Measurements from ENCODE around the gene ROBO1. TPM values are rescaled to one million over a fixed set of nuclear protein-coding genes. Genes with fewer than 3 reads are reported as not detected.

The ROBO1 gene
- total and polyA plus RNA-seq, 2 of the 13 experiments (the other 11 are each of a cell fraction or from before 2014, with no cell fraction given) = 52.2 to 71.0 TPM

DNA sequence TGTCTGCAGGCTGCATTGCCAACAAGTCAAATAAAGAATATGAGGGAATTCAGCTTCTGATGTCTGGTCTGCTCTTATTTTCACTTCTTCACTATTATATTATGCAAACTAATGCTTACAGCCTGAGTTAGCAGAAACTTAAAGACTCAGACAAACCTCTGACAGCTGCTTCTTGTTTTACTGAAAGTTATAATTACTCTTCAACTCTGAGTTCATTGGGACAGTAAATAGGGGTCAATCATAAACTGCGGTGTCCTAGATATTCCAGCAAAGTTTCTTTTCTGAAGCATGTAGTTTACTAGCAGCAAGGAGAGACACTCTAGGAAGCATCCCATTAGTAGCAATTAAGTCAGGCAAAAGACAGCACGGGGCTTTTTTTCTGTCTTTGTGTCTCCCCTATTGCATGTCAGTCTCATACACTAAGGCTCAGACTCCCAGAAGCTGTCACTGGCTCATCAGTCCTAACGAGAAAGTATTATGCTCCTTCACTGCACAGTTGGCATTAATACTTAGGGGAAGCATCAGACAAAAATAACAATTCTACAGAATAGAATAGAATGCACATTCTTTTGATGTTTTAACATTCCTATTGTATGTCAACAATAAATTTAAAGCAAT is 1060.8 kb downstream of the ROBO1 start (continued):
- TF ChIP-seq ZBTB49 (CRISPR knock-in tag; IDR thresholded peaks at IDR 0.05; ENCODE audit: borderline replicate concordance) (no peak), MXD4 (CRISPR knock-in tag; IDR thresholded peaks at IDR 0.05) (no peak)

DNA sequence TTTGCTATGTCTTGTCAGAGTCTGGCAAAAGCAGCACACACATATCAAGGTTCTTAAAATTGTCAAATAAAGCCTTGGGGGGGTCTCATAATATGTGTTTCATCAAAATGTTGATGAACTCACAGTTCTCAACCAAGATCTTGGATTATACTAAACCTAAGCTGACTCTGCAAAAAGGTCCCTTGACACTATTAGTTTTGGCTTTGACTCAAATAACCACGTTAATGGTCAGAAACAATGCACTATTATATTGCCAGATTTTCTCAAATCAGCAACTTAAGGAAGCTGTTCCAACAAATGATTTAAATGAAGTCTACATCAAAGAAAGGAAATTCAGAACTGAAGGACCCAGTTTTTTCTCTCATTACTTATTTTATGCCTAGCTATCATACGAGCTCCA is 1063.9 kb downstream of the ROBO1 start:
- Histone ChIP-seq H3K4me3 (replicated peaks in 1 of 3; ENCODE audit: insufficient read depth in 1 of 3, low read depth in 2 of 3, low read length in 3 of 3) (no peak overlapping the region), H3K79me2 (ENCODE audit: insufficient read depth, low read length) (no peaks in the 10 kb centered on the region), H3K9ac (ENCODE audit: insufficient read depth, low read depth, low read length) (no peak overlapping the region), H3K4me2 (ENCODE audit: low read depth, low read length) (no peak overlapping the region), H3K36me3 (replicated peaks in 1 of 2; ENCODE audit: control insufficient read depth in 1 of 2, insufficient read depth in 2 of 2, low read length in 2 of 2) (peaks cover 7 to 16% of the 10 kb centered on the region in 2 experiments; a peak in 2 of 5 replicates), H4K20me1 (ENCODE audit: insufficient read depth, low read length) (no peaks in the 10 kb centered on the region), H2AFZ (ENCODE audit: low read length) (no peak overlapping the region), H3K27me3 (ENCODE audit: control insufficient read depth in 1 of 2, insufficient read depth in 2 of 2, low read length in 2 of 2) (no peaks in the 10 kb centered on the region; a peak in 1 of 5 replicates), H3K4me1 (ENCODE audit: insufficient read depth, low read length) (no peaks in the 10 kb centered on the region), H3K27ac (ENCODE audit: extremely low read length, insufficient read depth, low read length) (no peak overlapping the region), H3K9me3 (ENCODE audit: low read length) (no peaks in the 10 kb centered on the region)
- DNase-seq (ENCODE audit: low spot score) = no peak
- intact Hi-C loops (cut with micrococcal nuclease; ENCODE audit: unreplicated experiment) (no loop called here), in situ Hi-C loops (cut with HindIII; ENCODE audit: extremely low pct_ligation_motif_present, low pct_unique_long_range_greater_than_20kb) (no loop called here)
- no peak for FAIRE-seq
- 84% methylated on average over 2 of the region's 2 CpGs for WGBS (ENCODE audit: low lambda C conversion rate)
- no TSS peak for BruUV-seq (replicated peaks)
- TF ChIP-seq HNRNPL (IDR thresholded peaks at IDR 0.05; ENCODE audit: low read depth, low read length) (no peak), MAFF (IDR thresholded peaks at IDR 0.05; ENCODE audit: low read depth, low read length) (0 out of 2 replicates have a peak, but pooled peaks have one; percentile 35), MAFK (conservative IDR thresholded peaks at IDR 0.05 in 1 of 2, IDR thresholded peaks at IDR 0.05 in 1 of 2; ENCODE audit: low read length in 2 of 2) (peak; percentile 39 to 57; a peak in 3 of 4 replicates)
- ChIA-PET POLR2A (no interaction called here), CTCF (ENCODE audit: low intra/inter-chr PET ratio, low total read pairs) (no interaction called here)
- no peak for ATAC-seq
